HEK293T (cell line): ENCODE measurements around the gene PSMB7.

Experiments used
- CTCF ChIA-PET: fragments of 350-600 bp; formaldehyde crosslinking; extraction: SDS; loops from one replicate; lab custom pipeline; 2021; ENCODE audit warnings: antibody characterized with exemption, inconsistent platforms; lab: Yijun Ruan, JAX
- POLR2A ChIA-PET: fragments of 350-600 bp; formaldehyde crosslinking; extraction: SDS; loops from one replicate; lab custom pipeline; 2020; ENCODE audit warnings: antibody characterized with exemption, inconsistent platforms; lab: Yijun Ruan, JAX
- DNase-seq: peaks from one replicate; pipeline ENCODE4 v3.0.0; 2012; ENCODE audit warnings: mixed read lengths; ENCODE audit errors: extremely low spot score
- ARNT ChIP-seq: fragments of 450-650 bp; IDR thresholded peaks from 2 replicates; pipeline ENCODE4 v1.6.1; 2017; ENCODE audit warnings: mild to moderate bottlenecking
- BHLHE40 ChIP-seq: fragments of 450-650 bp; IDR thresholded peaks from 2 replicates; pipeline ENCODE4 v1.6.1; 2016; ENCODE audit warnings: mild to moderate bottlenecking, moderate library complexity, borderline replicate concordance
- CTBP1 ChIP-seq: fragments of 450-650 bp; IDR thresholded peaks from 2 replicates; pipeline ENCODE4 v1.6.1; 2016; ENCODE audit warnings: borderline replicate concordance
- ELF4 ChIP-seq: fragments of 450-650 bp; IDR thresholded peaks from 2 replicates; pipeline ENCODE4 v1.6.1; 2017; ENCODE audit warnings: antibody characterized with exemption
- FOXA1 ChIP-seq: fragments of 450-650 bp; IDR thresholded peaks from 2 replicates; pipeline ENCODE4 v1.6.1; 2016; ENCODE audit warnings: mild to moderate bottlenecking
- FOXK2 ChIP-seq: fragments of 450-650 bp; IDR thresholded peaks from 2 replicates; pipeline ENCODE4 v1.6.1; 2016; ENCODE audit warnings: mild to moderate bottlenecking
- FOXM1 ChIP-seq: fragments of 450-650 bp; IDR thresholded peaks from 2 replicates; pipeline ENCODE4 v1.6.1; 2017; ENCODE audit warnings: mild to moderate bottlenecking, borderline replicate concordance
- HDGF ChIP-seq: fragments of 450-650 bp; IDR thresholded peaks from 2 replicates; pipeline ENCODE4 v1.6.1; 2017; ENCODE audit warnings: antibody characterized with exemption, borderline replicate concordance
- L3MBTL2 ChIP-seq: fragments of 450-650 bp; conservative IDR thresholded peaks from 2 replicates; pipeline ENCODE4 v1.6.1; 2016; ENCODE audit warnings: mild to moderate bottlenecking
- LEF1 ChIP-seq: fragments of 450-650 bp; IDR thresholded peaks from 2 replicates; pipeline ENCODE4 v1.6.1; 2017; ENCODE audit warnings: mild to moderate bottlenecking, borderline replicate concordance
- NFRKB ChIP-seq: fragments of 450-650 bp; IDR thresholded peaks from 2 replicates; pipeline ENCODE4 v1.6.1; 2016; ENCODE audit warnings: mild to moderate bottlenecking, moderate library complexity
- PKNOX1 ChIP-seq: fragments of 450-650 bp; IDR thresholded peaks from 2 replicates; pipeline ENCODE4 v1.6.1; 2016
- SP1 ChIP-seq: fragments of 450-650 bp; IDR thresholded peaks from 2 replicates; pipeline ENCODE4 v1.6.1; 2017
- SUZ12 ChIP-seq: fragments of 450-650 bp; IDR thresholded peaks from 2 replicates; pipeline ENCODE4 v1.6.1; 2016; ENCODE audit warnings: mild to moderate bottlenecking
- TARDBP ChIP-seq: fragments of 450-650 bp; IDR thresholded peaks from 2 replicates; pipeline ENCODE4 v1.6.1; 2016
- ZNF384 ChIP-seq: fragments of 450-650 bp; IDR thresholded peaks from 2 replicates; pipeline ENCODE4 v1.6.1; 2016

PSMB7 gene

GRCh38 chr9:124312290-124313265 is 102.7 kb downstream of the PSMB7 start:
- POLR2A ChIA-PET = no interaction called here
- no peak for TF ChIP-seq LEF1
- TF ChIP-seq BHLHE40 = no peak
- TF ChIP-seq SP1 = no peak
- no peak for TF ChIP-seq PKNOX1
- TF ChIP-seq SUZ12 = no peak
- no peak for TF ChIP-seq FOXM1
- TF ChIP-seq CTBP1 = no peak
- no peak for TF ChIP-seq FOXA1
- DNase-seq = no peak
- CTCF ChIA-PET = interaction anchor here (0.7 kb wide), 1 partner anchor 24 kb away, joined by 3 read pairs; no protein-coding TSS in a partner anchor

- CTCF ChIA-PET = no interaction called here
- POLR2A ChIA-PET = interaction anchor here (0.6 kb wide), 1 partner anchor 18 kb away, joined by 3 read pairs; no protein-coding TSS in a partner anchor
- TF ChIP-seq SP1 (no peak), TARDBP (no peak), ZNF384 (no peak), SUZ12 (no peak), CTBP1 (no peak), FOXK2 (no peak), NFRKB (no peak), LEF1 (no peak), BHLHE40 (no peak), FOXA1 (no peak), PKNOX1 (no peak), FOXM1 (no peak), ELF4 (no peak), L3MBTL2 (no peak), HDGF (no peak), ARNT (no peak)
- no peak for DNase-seq
These were observed 104.0 kb downstream of the PSMB7 start for GRCh38 chr9:124311283-124311682.

GRCh38 chr9:124309667-124310084 is 105.6 kb downstream of the PSMB7 start:
- CTCF ChIA-PET = no interaction called here
- POLR2A ChIA-PET = no interaction called here
- no peak for TF ChIP-seq PKNOX1
- TF ChIP-seq NFRKB = no peak
- TF ChIP-seq ARNT = no peak
- no peak for TF ChIP-seq SUZ12
- TF ChIP-seq TARDBP = no peak
- no peak for TF ChIP-seq CTBP1
- no peak for TF ChIP-seq BHLHE40
- TF ChIP-seq HDGF = no peak
- TF ChIP-seq SP1 = no peak
- TF ChIP-seq FOXK2 = no peak
- TF ChIP-seq ELF4 = no peak
- no peak for TF ChIP-seq FOXA1
- DNase-seq = no peak

- POLR2A ChIA-PET = no interaction called here
- TF ChIP-seq LEF1 (no peak), ARNT (no peak), ZNF384 (no peak), NFRKB (no peak), ELF4 (no peak), CTBP1 (no peak), BHLHE40 (no peak), FOXK2 (no peak), PKNOX1 (no peak), SUZ12 (no peak), L3MBTL2 (no peak), HDGF (no peak), TARDBP (no peak), FOXM1 (no peak), SP1 (no peak), FOXA1 (no peak)
- CTCF ChIA-PET = no interaction called here
- no peak for DNase-seq
These were observed 106.4 kb downstream of the PSMB7 start for GRCh38 chr9:124308606-124309491.
